Colonic mucosa (tissue), 4 donors: ENCODE data around the gene RALGPS1. TPM values are rescaled to one million over a fixed set of nuclear protein-coding genes. Genes with fewer than 3 reads are reported as not detected.

Source experiments
- DNase-seq: peaks from one replicate; pipeline ENCODE4 v3.0.0-alpha.2; 2020
- H3K27ac ChIP-seq: fragments of 200-600 bp; one replicate; pipeline ENCODE4 v1.8.0; 2021
- H3K27me3 ChIP-seq: fragments of 200-600 bp; one replicate; pipeline ENCODE4 v1.8.0; 2021
- H3K36me3 ChIP-seq: fragments of 200-600 bp; one replicate; pipeline ENCODE4 v1.8.0; 2021
- H3K4me1 ChIP-seq: fragments of 200-600 bp; one replicate; pipeline ENCODE4 v1.8.0; 2021; ENCODE audit warnings: mild to moderate bottlenecking
- H3K4me3 ChIP-seq: fragments of 200-600 bp; one replicate; pipeline ENCODE4 v1.8.0; 2021
- H3K9ac ChIP-seq, 2 donors: one replicate each; pipeline ENCODE4 v1.7.0; 2013; ENCODE audit warnings: control low read depth in 2 of 2, low read depth in 2 of 2, low read length in 2 of 2
- H3K9me3 ChIP-seq: fragments of 200-600 bp; one replicate; pipeline ENCODE4 v1.8.0; 2021
- intact Hi-C: fragments of 100-400 bp; cut with DNase I; formaldehyde crosslinking; loops from one replicate; pipeline ENCODE4 v1.14.1; 2022
- total RNA-seq, 2 donors: library from RNA; stranded (reverse); fragmentation: NEBNext Ultra II Directional in 1 of 2; extraction: Animal tissue kit (Norgen Biotek cat#: 25700) in 1 of 2; gene quantifications; one replicate each; pipeline ENCODE4 v1.2.1, GENCODE V29; 2021
- TF ChIP-seq, protein P1 (sequence below): fragments of 200-600 bp; IDR thresholded peaks from one replicate; pipeline ENCODE4 v1.8.0; 2022; ENCODE audit warnings: antibody characterized with exemption, mild to moderate bottlenecking
- donor health status: healthy.
- donor health status: DM: no; HTN: no; CAD: no.
- donor health status: DM: no; HTN: no; CAD: no.

RALGPS1 gene
- total RNA-seq, 2 donors from 2014 or later = 22.6 to 27.2 TPM

DNA sequence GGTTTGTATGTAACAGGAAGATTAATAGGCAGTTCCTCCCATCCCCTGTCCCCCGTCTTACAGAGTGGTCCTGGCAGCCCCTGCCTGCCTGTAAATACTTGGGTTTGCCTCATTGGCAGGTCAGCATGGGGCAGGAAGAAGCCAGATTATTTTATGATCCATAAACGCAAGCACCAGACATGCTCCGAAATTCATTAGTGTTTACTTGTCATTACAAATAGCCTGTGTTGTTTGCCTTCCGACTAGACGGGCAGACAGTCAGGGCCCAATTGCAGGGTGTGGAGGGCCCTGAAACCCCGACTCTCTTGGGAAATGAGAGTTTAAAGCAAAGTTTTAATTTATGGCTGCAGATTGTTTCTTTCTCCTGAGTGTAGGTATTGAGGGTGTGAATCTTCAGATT lies 97.2 kb downstream of the RALGPS1 start:
- DNase-seq = no peak
- Histone ChIP-seq H3K27ac (no peak overlapping the region), H3K9me3 (no peaks in the 10 kb centered on the region), H3K4me3 (no peak overlapping the region), H3K36me3 (no peaks in the 10 kb centered on the region), H3K4me1 (peaks cover 4% of the 10 kb centered on the region), H3K9ac (no peak overlapping the region), H3K27me3 (no peaks in the 10 kb centered on the region)
- intact Hi-C loops = no loop called here
- TF ChIP-seq, protein P1, sequence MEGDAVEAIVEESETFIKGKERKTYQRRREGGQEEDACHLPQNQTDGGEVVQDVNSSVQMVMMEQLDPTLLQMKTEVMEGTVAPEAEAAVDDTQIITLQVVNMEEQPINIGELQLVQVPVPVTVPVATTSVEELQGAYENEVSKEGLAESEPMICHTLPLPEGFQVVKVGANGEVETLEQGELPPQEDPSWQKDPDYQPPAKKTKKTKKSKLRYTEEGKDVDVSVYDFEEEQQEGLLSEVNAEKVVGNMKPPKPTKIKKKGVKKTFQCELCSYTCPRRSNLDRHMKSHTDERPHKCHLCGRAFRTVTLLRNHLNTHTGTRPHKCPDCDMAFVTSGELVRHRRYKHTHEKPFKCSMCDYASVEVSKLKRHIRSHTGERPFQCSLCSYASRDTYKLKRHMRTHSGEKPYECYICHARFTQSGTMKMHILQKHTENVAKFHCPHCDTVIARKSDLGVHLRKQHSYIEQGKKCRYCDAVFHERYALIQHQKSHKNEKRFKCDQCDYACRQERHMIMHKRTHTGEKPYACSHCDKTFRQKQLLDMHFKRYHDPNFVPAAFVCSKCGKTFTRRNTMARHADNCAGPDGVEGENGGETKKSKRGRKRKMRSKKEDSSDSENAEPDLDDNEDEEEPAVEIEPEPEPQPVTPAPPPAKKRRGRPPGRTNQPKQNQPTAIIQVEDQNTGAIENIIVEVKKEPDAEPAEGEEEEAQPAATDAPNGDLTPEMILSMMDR = no peak

DNA sequence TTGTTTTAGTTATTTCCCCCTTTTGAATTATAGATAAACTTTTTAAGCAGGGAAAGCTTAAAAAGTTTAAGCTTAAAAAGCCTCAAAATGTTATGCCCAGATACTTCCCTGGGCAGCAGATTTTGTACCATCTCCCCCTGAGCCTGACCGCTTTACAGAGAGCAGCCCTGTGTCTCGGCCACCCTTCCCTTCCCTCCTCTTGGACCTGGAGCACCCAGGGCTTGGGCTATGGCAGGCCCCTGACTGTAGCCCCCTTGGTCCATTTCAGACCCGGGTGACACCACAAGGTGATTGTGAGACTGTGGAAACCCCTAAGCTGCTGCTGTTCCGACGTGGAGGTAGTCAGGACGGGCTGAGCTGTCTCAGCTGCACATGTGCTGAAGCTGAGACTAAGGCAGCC lies 97.7 kb downstream of the RALGPS1 start:
- TF ChIP-seq, protein P1 = no peak
- H3K27ac ChIP-seq = no peak overlapping the region
- no peak for DNase-seq
- H3K4me3 ChIP-seq = no peak overlapping the region
- intact Hi-C loops = no loop called here
- no peak overlapping the region for H3K9ac ChIP-seq
- H3K4me1 ChIP-seq = peaks cover 4% of the 10 kb centered on the region
- no peaks in the 10 kb centered on the region for H3K36me3 ChIP-seq
- H3K9me3 ChIP-seq = no peaks in the 10 kb centered on the region
- H3K27me3 ChIP-seq = no peaks in the 10 kb centered on the region

DNA sequence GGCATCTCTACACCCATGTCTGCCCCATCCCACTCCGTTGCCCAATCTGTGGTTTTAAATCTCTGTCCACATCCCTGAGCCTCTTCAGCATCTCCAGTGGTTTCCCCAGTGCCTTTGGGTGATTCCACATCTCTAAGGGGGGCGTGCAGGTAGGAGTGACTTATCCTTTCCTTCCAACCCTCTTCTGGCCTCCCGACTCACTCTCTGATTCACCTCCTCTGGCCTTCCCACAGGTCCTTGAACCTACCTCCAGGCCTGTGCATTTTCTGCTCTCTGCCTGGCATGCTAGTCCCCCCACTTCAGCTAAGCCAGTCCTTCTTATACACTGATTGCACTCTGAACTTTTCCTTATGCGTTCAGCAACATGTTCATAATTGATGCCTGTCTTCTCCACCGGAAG lies 99.0 kb downstream of the RALGPS1 start:
- no peaks in the 10 kb centered on the region for H3K9me3 ChIP-seq
- no peak overlapping the region for H3K4me3 ChIP-seq
- H3K27me3 ChIP-seq = no peaks in the 10 kb centered on the region
- TF ChIP-seq, protein P1 = no peak
- intact Hi-C loops = no loop called here
- H3K27ac ChIP-seq = no peak overlapping the region
- H3K4me1 ChIP-seq = peaks cover 4% of the 10 kb centered on the region
- no peak overlapping the region for H3K9ac ChIP-seq
- DNase-seq = no peak
- no peaks in the 10 kb centered on the region for H3K36me3 ChIP-seq

DNA sequence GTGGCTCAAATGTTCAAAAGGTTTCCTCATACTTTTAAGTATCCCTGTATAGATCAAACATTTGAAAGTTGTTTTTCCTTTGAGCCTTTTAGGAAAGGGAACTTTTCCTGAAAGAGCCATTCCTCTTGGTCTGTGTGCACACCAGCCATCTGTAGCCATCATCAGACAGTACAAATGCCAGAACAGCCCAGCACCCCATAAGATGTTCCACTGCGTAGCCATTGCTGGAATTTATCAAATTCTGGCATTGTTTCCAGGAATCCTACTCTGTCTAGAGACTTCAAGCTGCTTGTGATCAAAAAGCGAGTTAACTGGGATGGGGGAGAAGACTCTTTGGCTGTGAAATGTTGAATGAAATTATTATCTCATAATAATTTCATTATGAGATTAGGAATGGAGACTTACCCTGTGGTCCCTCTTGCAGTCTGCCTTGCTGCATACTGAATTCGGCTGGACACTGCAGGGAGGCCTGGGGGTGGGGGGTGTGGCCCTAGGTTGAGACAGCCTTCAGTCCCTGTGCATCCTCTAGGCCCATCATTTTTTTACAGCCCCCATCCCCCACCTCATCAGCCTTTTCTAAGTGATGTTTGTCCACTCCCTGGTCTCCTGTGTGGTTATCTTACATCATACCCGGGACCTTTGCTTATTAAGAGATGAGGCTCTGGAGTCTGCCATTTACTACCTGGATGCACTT lies 99.8 kb downstream of the RALGPS1 start:
- intact Hi-C loops = no loop called here
- Histone ChIP-seq H3K4me3 (no peak overlapping the region), H3K4me1 (peaks cover 4% of the 10 kb centered on the region), H3K9me3 (no peaks in the 10 kb centered on the region), H3K36me3 (no peaks in the 10 kb centered on the region), H3K9ac (no peak overlapping the region), H3K27ac (no peak overlapping the region), H3K27me3 (no peaks in the 10 kb centered on the region)
- no peak for DNase-seq
- TF ChIP-seq, protein P1 = no peak

DNA sequence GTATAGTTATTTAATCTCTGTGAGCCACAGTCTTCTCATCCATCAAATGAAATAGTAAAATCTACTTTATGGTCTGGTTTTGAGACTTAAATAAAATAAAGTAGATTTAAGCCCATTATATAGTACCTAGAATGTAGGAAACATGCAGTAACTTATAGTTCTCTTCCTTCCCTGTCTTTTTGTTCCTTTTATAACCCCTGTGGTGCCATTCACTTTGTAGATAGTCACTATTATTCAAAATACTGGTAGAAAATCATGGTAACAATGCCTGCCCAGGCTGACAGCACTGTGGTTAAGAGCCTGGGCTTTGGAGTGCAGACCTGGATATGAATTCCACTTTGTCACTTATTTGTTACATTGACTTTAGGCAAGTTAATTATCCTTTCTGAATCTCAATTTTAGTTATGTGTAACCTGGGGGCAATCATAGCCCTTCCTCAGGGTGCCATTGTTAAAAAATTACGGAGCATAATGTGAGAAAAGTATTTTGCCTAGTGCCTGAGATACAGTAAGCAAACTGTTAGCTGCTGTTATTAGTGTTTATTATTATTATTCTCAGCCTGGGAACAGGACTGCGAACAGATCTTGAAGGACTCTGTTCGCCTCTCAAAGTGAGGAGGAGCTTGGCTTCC lies 100.4 kb downstream of the RALGPS1 start:
- no peak overlapping the region for H3K9ac ChIP-seq

More for the DNA sequence above, 100.4 kb downstream of the RALGPS1 start:
- H3K27ac ChIP-seq = no peak overlapping the region
- no peaks in the 10 kb centered on the region for H3K36me3 ChIP-seq
- intact Hi-C loops = no loop called here
- H3K9me3 ChIP-seq = no peaks in the 10 kb centered on the region
- TF ChIP-seq, protein P1 = no peak
- no peak for DNase-seq
- H3K27me3 ChIP-seq = no peaks in the 10 kb centered on the region
- H3K4me3 ChIP-seq = no peak overlapping the region
- peaks cover 4% of the 10 kb centered on the region for H3K4me1 ChIP-seq
